Bone marrow (tissue), 2 donors: Measurements from ENCODE around the gene ATP1B1.

Experiments
- DNase-seq, 2 donors: peaks; one replicate each; lab custom pipeline; 2025; lab: John Stamatoyannopoulos, UW

ATP1B1 gene

GRCh38 chr1:169094897-169095569 lies 11.5 kb upstream of the ATP1B1 start:
- DNase-seq: no peak

GRCh38 chr1:169098380-169098779 lies 8.1 kb upstream of the ATP1B1 start:
- DNase-seq: no peak

DNA sequence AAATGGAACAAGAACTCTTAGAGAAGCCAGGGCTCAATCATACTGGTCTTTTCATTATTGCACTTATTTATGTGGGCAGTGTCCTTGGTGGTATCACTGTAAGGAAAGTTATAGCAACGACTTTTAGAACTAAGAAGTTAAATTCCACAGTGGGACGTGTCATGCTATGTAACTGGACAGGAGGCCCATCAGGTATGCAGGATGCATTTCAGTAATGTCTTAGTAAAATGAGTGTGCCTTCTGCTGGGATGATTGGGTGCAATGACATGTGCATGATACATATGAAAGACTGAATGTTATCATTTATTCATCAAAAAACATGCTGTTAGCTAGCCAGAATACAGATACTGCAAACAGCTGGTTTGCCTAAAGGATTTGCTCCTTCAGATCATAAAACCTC lies 6.9 kb upstream of the ATP1B1 start:
- no peak for DNase-seq

- DNase-seq: no peak
Observed at GRCh38 chr1:169100208-169100607, 6.3 kb upstream of the ATP1B1 start.

GRCh38 chr1:169100651-169101088 lies 5.8 kb upstream of the ATP1B1 start:
- DNase-seq: no peak

- no peak for DNase-seq
Observed at GRCh38 chr1:169102567-169102966, 3.9 kb upstream of the ATP1B1 start.

GRCh38 chr1:169103002-169103401 lies 3.5 kb upstream of the ATP1B1 start:
- no peak for DNase-seq

GRCh38 chr1:169103480-169103893 lies 3.0 kb upstream of the ATP1B1 start:
- DNase-seq: no peak

DNA sequence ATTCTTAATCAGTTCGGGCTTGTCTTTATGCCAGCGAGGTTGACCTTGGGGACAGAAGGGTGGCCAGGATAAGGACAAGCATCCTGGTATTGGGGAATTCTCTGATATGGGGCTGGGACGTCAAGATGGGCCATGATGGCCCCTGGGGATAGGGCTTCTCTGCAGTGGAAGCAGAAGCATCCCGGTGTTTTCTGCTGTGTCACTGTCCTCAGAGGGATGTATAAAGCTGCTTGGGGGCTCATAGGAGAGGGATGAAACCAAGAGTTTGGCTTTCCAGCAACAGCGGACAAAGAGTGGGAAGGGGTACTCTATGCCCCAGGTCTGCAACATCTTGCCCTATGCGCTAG lies 1.4 kb upstream of the ATP1B1 start:
- DNase-seq: no peak

GRCh38 chr1:169105434-169106094 lies 926 bp upstream of the ATP1B1 start:
- DNase-seq: no peak

DNA sequence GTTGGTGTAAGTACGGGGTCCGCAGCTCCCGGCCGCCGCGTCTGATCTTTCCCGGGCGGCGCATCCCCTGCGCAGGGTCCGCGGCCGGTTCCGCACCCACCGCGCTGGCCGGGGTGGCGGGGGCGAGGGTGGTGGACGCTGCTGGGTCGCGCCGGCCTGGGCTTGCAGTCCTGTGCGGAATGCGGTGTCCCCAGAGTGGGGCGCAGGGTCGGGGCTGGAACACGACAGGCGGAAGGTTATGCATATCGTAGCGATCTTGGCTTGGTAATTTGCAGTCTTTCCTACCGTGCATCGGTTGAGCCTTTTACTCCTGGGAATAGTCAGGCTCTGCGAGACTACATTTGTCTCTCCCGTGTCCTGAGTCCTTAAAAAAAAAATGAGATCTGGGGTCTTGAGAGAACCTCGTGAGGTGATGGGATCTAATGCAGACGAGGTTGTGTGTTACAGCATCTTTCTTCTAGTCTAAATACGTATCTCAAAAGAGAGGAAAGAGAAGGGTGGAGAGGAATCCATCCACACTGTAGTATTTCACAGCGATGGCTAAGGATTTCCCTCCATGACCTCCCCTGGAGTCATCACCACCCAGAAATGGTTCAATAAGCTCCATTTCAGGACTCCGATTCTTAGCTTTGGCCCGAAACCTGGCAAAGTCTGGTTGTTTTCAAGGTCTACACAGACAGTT lies 572 bp downstream of the ATP1B1 start:
- no peak for DNase-seq

GRCh38 chr1:169107603-169108208 lies 1.2 kb downstream of the ATP1B1 start:
- no peak for DNase-seq

- DNase-seq: no peak
Observed at GRCh38 chr1:169108223-169108622, 1.7 kb downstream of the ATP1B1 start.

- DNase-seq: peak in 1 of 2 donors; percentile 19
Observed at GRCh38 chr1:169108863-169109560, 2.5 kb downstream of the ATP1B1 start.

GRCh38 chr1:169109561-169110134 lies 3.2 kb downstream of the ATP1B1 start:
- no peak for DNase-seq

DNA sequence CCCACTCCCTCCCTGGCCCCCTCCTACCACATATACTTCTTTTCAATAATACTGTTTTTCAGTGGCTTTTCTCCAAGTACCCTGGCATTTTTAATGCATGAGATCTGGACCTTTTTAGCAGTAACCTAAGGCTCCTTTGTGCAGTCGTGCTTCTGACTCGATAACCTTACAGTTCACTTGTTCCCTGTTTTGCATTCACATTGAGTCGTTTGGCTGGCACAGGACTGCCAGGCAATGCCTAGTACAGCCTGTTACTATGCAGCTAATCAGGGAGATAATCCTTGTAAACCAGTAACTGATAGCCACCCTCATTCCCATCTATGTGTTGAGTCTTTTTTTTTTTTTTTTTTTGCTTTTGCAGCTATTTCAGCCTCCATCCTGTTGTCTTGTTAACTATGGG lies 3.7 kb downstream of the ATP1B1 start:
- no peak for DNase-seq

DNA sequence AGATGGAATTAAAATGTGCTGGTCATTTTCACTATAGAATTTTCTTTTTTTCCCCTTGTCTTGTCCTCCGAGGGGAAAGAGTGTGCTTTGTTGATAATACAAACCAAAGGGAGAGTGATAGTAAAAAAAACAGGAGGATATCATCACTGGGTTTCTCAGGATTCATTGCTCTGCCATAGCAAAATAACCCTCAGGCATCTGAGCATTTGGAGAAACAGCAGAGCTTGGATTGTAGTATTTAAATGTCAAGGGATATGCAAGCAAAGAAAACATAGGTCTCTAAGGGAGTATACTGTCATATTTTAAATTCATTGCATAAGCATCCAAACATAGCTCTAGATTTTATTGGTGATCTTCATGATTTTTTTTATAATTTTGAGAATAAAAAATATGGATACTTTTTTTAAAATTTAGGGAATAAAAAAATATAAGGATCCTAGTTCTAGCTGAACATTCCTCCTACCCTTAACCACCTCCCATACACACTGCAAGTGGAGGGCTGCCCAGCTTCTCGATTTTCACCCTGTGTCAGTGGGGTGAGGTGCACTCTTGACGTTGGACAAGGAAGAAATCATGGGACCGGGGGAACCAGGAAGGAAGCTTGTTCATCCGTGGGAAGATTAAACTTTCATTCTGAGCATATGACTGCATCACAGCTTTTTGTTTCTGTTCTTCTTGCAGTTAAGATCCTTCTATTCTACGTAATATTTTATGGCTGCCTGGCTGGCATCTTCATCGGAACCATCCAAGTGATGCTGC lies 4.4 kb downstream of the ATP1B1 start:
- DNase-seq: no peak

GRCh38 chr1:169111472-169111871 lies 5.0 kb downstream of the ATP1B1 start:
- no peak for DNase-seq

DNA sequence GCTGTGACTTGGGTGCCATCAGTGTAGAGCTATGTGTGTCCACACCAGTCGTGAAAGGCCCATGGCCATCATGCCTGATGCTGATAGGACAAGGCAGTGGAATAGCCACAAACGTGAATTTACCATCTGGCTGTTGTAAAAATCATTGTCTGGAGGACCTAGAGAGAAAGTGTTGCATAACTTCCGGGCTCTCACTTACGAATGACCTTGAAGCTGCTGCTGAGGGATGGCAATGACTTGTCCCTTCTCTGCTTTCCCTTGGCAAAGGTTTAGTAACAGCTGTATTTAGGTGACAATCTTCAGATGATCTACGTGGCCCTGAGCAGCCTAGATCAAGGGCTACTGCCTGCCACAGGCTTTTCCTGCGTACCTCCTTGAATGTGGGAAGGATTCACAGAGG lies 5.8 kb downstream of the ATP1B1 start:
- no peak for DNase-seq

DNA sequence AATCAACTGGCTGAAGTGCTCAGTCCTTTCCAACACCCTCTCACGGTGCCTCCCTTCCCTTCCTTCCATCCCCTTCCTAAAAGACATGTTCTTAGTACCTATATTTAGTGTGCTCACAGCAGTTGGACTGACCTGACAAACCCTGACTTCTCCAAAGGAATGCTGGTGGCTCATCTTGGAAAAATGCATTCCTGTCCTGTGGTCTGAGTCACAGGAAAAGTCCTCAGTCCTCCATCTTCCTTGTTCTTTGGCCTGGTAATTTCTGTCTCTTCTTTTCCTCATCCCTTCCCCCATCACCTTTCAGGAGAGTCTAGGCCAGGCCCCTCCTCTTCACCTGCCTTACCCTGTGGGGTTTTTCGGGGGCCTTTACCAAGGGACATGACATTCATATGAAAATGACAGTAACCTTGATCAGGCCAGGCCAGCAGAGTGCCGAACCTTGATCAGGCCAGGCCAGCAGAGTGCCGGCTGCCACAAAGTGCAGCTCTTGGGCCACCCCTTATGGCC lies 7.2 kb downstream of the ATP1B1 start:
- DNase-seq: no peak
